ENCODE measurements around the gene ITSN1. TPM values are rescaled to one million over a fixed set of nuclear protein-coding genes. Genes with fewer than 3 reads are reported as not detected.

ITSN1 gene
- total and polyA plus RNA-seq, 4 donors = 20.3 to 112 (median 40.2) TPM

DNA sequence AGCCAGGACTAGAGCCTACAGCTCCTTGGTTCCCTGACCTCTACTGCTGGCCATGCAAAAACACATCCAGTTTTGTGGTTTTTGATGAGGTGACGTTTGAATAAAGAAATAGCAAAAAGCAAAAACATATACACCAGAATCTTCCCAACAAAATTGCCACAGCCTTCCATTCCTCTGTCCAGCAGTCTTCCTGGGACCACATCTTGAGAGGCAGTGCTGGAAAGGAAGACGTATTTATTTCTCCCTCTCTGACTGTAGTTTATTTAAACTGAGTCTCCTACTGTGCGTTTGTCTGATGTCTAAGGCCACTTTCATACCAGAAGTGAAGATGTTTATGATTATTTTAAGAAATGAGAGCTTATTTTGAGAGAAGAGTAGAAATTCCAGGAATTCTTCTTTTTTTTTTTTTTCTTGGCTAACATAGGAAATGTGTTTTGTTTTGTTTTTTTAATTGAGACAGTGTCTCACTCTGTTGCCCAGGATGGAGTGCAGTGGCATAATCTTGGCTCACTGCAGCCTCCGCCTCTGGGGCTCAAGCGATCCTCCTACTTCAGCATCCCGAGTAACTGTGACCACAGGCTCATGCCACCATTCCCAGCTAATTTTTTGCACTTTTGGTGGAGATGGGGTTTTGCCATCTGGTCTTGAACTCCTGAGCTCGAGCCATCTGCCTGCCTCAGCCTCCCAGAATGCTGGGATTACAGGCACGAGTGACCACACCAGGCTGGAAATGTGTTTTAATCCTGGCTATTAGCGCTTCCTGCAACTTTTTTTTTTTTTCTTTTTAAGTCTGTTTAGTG, 118.5 kb downstream of the ITSN1 start:
- Histone ChIP-seq H3K27me3 (ENCODE audit: control insufficient read depth in 4 of 4, insufficient read depth in 4 of 4, low read length in 3 of 4) (no peaks in the 10 kb centered on the region), H3K27ac (ENCODE audit: low read depth in 1 of 2, low read length in 2 of 2) (peak overlapping the region; percentile 72 to 79), H3K4me3 (ENCODE audit: low read depth in 1 of 3, low read length in 3 of 3) (no peak overlapping the region), H3K4me1 (ENCODE audit: control insufficient read depth in 4 of 4, insufficient read depth in 4 of 4, low read length in 3 of 4) (peaks cover 3 to 19% (median 13%) of the 10 kb centered on the region in 4 donors), H3K9me3 (ENCODE audit: control insufficient read depth in 4 of 4, low read length in 3 of 4) (no peaks in the 10 kb centered on the region), H3K9ac (ENCODE audit: low read depth in 1 of 2, low read length in 2 of 2) (peak overlapping the region in 1 of 2 donors; percentile 29), H3K36me3 (ENCODE audit: control insufficient read depth in 4 of 4, insufficient read depth in 3 of 4, low read depth in 1 of 4, low read length in 3 of 4) (peaks cover 1 to 4% (median 2%) of the 10 kb centered on the region in 4 donors)
- DNase-seq (ENCODE audit: low spot score) = no peak
- 76% methylated on average over 9 of the region's 9 CpGs for WGBS
- TF ChIP-seq HNF4A (conservative IDR thresholded peaks at IDR 0.05) (no peak), EGR1 (IDR thresholded peaks at IDR 0.05; ENCODE audit: low read depth in 2 of 2) (no peak), TAF1 (conservative IDR thresholded peaks at IDR 0.05) (no peak), RAD21 (IDR thresholded peaks at IDR 0.05) (no peak)
- TF ChIP-seq, protein P1, sequence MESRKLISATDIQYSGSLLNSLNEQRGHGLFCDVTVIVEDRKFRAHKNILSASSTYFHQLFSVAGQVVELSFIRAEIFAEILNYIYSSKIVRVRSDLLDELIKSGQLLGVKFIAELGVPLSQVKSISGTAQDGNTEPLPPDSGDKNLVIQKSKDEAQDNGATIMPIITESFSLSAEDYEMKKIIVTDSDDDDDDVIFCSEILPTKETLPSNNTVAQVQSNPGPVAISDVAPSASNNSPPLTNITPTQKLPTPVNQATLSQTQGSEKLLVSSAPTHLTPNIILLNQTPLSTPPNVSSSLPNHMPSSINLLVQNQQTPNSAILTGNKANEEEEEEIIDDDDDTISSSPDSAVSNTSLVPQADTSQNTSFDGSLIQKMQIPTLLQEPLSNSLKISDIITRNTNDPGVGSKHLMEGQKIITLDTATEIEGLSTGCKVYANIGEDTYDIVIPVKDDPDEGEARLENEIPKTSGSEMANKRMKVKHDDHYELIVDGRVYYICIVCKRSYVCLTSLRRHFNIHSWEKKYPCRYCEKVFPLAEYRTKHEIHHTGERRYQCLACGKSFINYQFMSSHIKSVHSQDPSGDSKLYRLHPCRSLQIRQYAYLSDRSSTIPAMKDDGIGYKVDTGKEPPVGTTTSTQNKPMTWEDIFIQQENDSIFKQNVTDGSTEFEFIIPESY (IDR thresholded peaks at IDR 0.05) = no peak
- TF ChIP-seq, protein P2, sequence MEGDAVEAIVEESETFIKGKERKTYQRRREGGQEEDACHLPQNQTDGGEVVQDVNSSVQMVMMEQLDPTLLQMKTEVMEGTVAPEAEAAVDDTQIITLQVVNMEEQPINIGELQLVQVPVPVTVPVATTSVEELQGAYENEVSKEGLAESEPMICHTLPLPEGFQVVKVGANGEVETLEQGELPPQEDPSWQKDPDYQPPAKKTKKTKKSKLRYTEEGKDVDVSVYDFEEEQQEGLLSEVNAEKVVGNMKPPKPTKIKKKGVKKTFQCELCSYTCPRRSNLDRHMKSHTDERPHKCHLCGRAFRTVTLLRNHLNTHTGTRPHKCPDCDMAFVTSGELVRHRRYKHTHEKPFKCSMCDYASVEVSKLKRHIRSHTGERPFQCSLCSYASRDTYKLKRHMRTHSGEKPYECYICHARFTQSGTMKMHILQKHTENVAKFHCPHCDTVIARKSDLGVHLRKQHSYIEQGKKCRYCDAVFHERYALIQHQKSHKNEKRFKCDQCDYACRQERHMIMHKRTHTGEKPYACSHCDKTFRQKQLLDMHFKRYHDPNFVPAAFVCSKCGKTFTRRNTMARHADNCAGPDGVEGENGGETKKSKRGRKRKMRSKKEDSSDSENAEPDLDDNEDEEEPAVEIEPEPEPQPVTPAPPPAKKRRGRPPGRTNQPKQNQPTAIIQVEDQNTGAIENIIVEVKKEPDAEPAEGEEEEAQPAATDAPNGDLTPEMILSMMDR (IDR thresholded peaks at IDR 0.05; ENCODE audit: low read depth, low read length, missing input control) = no peak

DNA sequence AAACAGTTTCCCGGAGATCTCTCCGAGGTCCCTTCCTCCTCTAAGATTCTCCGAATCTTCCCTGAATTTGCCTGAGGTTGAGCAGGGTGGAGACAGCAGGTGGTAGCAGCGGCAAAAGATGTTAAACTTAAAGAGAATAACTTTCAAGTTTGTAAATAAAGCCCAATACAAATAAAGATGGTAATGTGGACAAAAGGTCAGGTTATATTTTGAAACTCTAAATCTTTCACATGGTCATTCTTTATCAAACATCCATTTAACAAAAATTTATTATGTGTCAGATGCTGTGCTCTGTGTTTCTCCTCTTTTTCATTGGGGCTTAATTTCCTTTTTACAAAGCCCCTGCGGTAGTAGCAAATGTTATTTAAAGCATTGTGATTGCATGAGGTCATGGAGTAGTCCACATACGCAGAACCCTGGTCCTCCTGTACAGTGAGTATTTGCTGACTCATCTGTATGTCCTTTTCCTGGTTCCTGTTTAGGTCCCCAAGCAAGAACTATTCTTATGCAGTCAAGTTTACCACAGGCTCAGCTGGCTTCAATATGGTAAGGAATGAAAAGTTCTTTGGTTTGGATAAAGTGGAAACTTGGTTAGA, 119.2 kb downstream of the ITSN1 start:
- peaks cover 3 to 19% (median 13%) of the 10 kb centered on the region in 4 donors for H3K4me1 ChIP-seq (ENCODE audit: control insufficient read depth in 4 of 4, insufficient read depth in 4 of 4, low read length in 3 of 4)
- 39% methylated on average over 6 of the region's 6 CpGs for WGBS
- H3K27ac ChIP-seq (ENCODE audit: low read depth in 1 of 2, low read length in 2 of 2) = peak overlapping the region; percentile 72 to 79
- H3K4me3 ChIP-seq (ENCODE audit: low read depth in 1 of 3, low read length in 3 of 3) = no peak overlapping the region
- no peaks in the 10 kb centered on the region for H3K27me3 ChIP-seq (ENCODE audit: control insufficient read depth in 4 of 4, insufficient read depth in 4 of 4, low read length in 3 of 4)
- H3K9ac ChIP-seq (ENCODE audit: low read depth in 1 of 2, low read length in 2 of 2) = peak overlapping the region in 1 of 2 donors; percentile 29
- no peaks in the 10 kb centered on the region for H3K9me3 ChIP-seq (ENCODE audit: control insufficient read depth in 4 of 4, low read length in 3 of 4)
- peaks cover 2 to 10% (median 5%) of the 10 kb centered on the region in 4 donors for H3K36me3 ChIP-seq (ENCODE audit: control insufficient read depth in 4 of 4, insufficient read depth in 3 of 4, low read depth in 1 of 4, low read length in 3 of 4)
- no peak for DNase-seq (ENCODE audit: low spot score)
- TF ChIP-seq YY1 (IDR thresholded peaks at IDR 0.05) (no peak), FOXA2 (IDR thresholded peaks at IDR 0.05) (peak; percentile 27), HNF4G (IDR thresholded peaks at IDR 0.05) (no peak), SP1 (IDR thresholded peaks at IDR 0.05) (peak; percentile 18), TAF1 (conservative IDR thresholded peaks at IDR 0.05) (no peak), NR2F2 (IDR thresholded peaks at IDR 0.05) (no peak), JUND (IDR thresholded peaks at IDR 0.05) (peak; percentile 92 to 93), HNF4A (conservative IDR thresholded peaks at IDR 0.05) (peak; percentile 71 to 73), RXRA (IDR thresholded peaks at IDR 0.05) (peak in 1 of 2 donors; percentile 58), FOXA1 (IDR thresholded peaks at IDR 0.05) (peak; percentile 5), GABPA (IDR thresholded peaks at IDR 0.05 in 1 of 2, conservative IDR thresholded peaks at IDR 0.05 in 1 of 2) (no peak)
- TF ChIP-seq, protein P1 (IDR thresholded peaks at IDR 0.05) = no peak
- TF ChIP-seq, protein P3, sequence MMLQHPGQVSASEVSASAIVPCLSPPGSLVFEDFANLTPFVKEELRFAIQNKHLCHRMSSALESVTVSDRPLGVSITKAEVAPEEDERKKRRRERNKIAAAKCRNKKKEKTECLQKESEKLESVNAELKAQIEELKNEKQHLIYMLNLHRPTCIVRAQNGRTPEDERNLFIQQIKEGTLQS (IDR thresholded peaks at IDR 0.05) = peak; percentile 50
- TF ChIP-seq, protein P4, sequence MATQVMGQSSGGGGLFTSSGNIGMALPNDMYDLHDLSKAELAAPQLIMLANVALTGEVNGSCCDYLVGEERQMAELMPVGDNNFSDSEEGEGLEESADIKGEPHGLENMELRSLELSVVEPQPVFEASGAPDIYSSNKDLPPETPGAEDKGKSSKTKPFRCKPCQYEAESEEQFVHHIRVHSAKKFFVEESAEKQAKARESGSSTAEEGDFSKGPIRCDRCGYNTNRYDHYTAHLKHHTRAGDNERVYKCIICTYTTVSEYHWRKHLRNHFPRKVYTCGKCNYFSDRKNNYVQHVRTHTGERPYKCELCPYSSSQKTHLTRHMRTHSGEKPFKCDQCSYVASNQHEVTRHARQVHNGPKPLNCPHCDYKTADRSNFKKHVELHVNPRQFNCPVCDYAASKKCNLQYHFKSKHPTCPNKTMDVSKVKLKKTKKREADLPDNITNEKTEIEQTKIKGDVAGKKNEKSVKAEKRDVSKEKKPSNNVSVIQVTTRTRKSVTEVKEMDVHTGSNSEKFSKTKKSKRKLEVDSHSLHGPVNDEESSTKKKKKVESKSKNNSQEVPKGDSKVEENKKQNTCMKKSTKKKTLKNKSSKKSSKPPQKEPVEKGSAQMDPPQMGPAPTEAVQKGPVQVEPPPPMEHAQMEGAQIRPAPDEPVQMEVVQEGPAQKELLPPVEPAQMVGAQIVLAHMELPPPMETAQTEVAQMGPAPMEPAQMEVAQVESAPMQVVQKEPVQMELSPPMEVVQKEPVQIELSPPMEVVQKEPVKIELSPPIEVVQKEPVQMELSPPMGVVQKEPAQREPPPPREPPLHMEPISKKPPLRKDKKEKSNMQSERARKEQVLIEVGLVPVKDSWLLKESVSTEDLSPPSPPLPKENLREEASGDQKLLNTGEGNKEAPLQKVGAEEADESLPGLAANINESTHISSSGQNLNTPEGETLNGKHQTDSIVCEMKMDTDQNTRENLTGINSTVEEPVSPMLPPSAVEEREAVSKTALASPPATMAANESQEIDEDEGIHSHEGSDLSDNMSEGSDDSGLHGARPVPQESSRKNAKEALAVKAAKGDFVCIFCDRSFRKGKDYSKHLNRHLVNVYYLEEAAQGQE (IDR thresholded peaks at IDR 0.05) = no peak
- TF ChIP-seq, protein P2 (IDR thresholded peaks at IDR 0.05; ENCODE audit: low read depth, low read length, missing input control) = no peak
- TF ChIP-seq, protein P5, sequence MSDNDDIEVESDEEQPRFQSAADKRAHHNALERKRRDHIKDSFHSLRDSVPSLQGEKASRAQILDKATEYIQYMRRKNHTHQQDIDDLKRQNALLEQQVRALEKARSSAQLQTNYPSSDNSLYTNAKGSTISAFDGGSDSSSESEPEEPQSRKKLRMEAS (IDR thresholded peaks at IDR 0.05) = no peak

All from liver (tissue), 9 donors.